Astrocyte (in vitro differentiated cells and primary cell): ENCODE measurements around the gene PIP4K2A.

Source experiments
- EZH2 ChIP-seq: IDR thresholded peaks from 2 replicates; pipeline ENCODE4 v1.6.1; 2012; ENCODE audit warnings: mild to moderate bottlenecking, low read length, inconsistent platforms; ENCODE audit not compliant: insufficient read depth
- TF ChIP-seq, protein P1 (sequence below): IDR thresholded peaks from 2 replicates; pipeline ENCODE4 v1.5.1; 2011; ENCODE audit warnings: low read depth, mild to moderate bottlenecking, inconsistent platforms, low read length, moderate library complexity; ENCODE audit not compliant: insufficient read depth

DNA sequence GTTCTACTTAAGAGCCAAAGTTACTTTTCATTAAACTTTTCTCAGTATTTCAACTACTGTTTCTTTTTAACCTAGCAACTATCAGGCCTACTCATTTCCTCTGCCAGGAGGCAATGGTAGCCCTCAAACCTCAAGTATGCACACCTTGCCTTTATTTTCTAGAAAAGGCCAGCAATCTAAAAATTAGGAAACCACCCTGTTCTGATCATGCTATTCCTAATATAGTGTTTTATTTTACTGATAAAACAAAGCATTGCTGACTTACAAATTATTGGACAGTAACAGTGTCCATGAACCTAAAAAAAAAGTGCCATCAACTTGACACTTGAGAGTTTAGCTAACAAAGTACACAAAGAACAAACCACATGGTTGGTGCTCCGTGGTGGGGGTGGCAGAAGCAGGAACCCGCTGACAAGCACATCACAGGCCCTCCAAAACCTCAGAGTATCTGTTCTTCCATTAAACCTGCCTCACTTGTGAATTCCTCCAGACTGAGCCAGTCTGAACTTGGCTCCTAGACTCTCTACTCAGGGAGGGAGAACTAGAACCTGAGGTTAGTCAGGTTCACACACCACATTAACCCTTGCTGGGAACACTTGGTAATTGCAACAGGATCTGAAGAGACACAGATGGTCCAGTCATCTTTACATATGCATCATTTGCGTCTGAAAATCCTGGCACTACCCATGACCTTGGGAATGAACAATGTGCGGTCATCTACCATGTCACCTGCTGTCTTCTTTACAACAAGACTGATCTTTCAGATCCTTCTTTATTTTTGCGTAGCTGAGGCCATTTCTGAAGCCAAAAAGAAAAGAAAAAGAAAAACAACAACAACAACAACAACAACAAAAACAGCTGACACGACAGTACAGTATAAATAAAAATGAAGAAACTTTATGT, 31.9 kb downstream of the PIP4K2A start:
- TF ChIP-seq, protein P1, sequence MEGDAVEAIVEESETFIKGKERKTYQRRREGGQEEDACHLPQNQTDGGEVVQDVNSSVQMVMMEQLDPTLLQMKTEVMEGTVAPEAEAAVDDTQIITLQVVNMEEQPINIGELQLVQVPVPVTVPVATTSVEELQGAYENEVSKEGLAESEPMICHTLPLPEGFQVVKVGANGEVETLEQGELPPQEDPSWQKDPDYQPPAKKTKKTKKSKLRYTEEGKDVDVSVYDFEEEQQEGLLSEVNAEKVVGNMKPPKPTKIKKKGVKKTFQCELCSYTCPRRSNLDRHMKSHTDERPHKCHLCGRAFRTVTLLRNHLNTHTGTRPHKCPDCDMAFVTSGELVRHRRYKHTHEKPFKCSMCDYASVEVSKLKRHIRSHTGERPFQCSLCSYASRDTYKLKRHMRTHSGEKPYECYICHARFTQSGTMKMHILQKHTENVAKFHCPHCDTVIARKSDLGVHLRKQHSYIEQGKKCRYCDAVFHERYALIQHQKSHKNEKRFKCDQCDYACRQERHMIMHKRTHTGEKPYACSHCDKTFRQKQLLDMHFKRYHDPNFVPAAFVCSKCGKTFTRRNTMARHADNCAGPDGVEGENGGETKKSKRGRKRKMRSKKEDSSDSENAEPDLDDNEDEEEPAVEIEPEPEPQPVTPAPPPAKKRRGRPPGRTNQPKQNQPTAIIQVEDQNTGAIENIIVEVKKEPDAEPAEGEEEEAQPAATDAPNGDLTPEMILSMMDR = no peak
- no peak for TF ChIP-seq EZH2
